H1 (cell line): ENCODE data around the gene SEMA4D. TPM values are rescaled to one million over a fixed set of nuclear protein-coding genes. Genes with fewer than 3 reads are reported as not detected.

Experiments used
- BACH1 ChIP-seq: IDR thresholded peaks from 2 replicates; pipeline ENCODE4 v1.6.1; 2012; ENCODE audit warnings: low read length, improper control_type of control experiment
- EGR1 ChIP-seq: IDR thresholded peaks from 2 replicates; pipeline ENCODE4 v1.6.1; 2011; ENCODE audit warnings: low read depth, low read length, borderline replicate concordance
- SIRT6 ChIP-seq: IDR thresholded peaks from one replicate; pipeline ENCODE4 v1.7.1; 2012; ENCODE audit warnings: low read length, inconsistent platforms
- SRF ChIP-seq: IDR thresholded peaks from 2 replicates; pipeline ENCODE4 v1.6.1; 2011; ENCODE audit warnings: mild to moderate bottlenecking, low read depth, low read length, moderate library complexity
- TCF12 ChIP-seq: IDR thresholded peaks from 2 replicates; pipeline ENCODE4 v1.6.1; 2011; ENCODE audit warnings: low read depth, mild to moderate bottlenecking, low read length
- polyA plus RNA-seq, 7 experiments: library from polyadenylated mRNA; depleted of rRNA in 3 of 7; stranded (reverse) in 5 of 7; unstranded in 2 of 7; fragments of >200 nt in 5 of 7; fragments of 200-250 nt in 2 of 7; gene quantifications; 1 replicate in 5 of 7; 2 replicates in 1 of 7; 4 replicates in 1 of 7; pipeline versions ENCODE4 v1.2.1 to v1.2.3, GENCODE V29; 2011 to 2013; ENCODE audit warnings: missing spikeins in 2 of 7, mixed read lengths in 2 of 7
- total RNA-seq: library from RNA; stranded (reverse); fragmentation: NEBNext Ultra II Directional; extraction: Animal tissue kit (Norgen Biotek cat#: 25700); gene quantifications from 2 replicates; pipeline ENCODE4 v1.2.1, GENCODE V29; 2021

SEMA4D gene
- total and polyA plus RNA-seq, 2 of the 8 experiments (the other 6 are each of a cell fraction or from before 2014, with no cell fraction given) = 21.0 to 70.4 TPM

DNA sequence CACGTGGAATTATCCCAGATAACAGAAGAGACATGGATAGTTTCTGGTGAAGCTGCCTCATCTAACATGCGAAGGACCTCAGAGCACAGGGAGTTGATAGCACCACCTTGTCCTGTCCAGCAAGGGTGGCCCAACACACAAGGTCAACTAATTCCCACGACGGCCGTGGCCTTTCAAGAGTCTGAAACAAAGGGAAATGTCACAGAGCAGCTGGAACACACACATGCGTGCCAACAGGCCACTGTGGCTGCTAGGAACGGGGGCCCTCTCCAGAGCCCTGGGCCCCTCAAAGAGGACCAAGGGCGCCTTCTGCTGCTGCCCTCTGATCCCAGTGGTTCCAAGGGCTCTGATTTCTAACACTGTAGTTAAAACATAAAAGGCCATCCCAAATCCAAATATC is 128.9 kb downstream of the SEMA4D start (continued):
- TF ChIP-seq SIRT6 = no peak
- TF ChIP-seq SRF = no peak
- TF ChIP-seq TCF12 = no peak
- TF ChIP-seq BACH1 = no peak
- TF ChIP-seq EGR1 = no peak
